K562 (cell line): ENCODE measurements around the gene PARP9. TPM values are rescaled to one million over a fixed set of nuclear protein-coding genes. Genes with fewer than 3 reads are reported as not detected.

Experiments used
- ATAC-seq: fragments of 200-7000 bp; cut with Tn5 transposase; 3 replicates; pipeline ENCODE4 v1.9.1; 2020; ENCODE audit warnings: moderate library complexity
- BruUV-seq: library from RNA; stranded (reverse); fragments of 400-500 nt; replicated peaks from 2 replicates; lab custom pipeline; 2021; lab: Mats Ljungman, UMichigan
- CTCF ChIA-PET: fragments of 300-600 bp; formaldehyde crosslinking; extraction: SDS; loops from one replicate; lab custom pipeline; 2021; ENCODE audit warnings: low intra/inter-chr PET ratio; lab: Yijun Ruan, JAX
- POLR2A ChIA-PET: fragments of 300-600, 350-650 bp; sonication (Branson Sonifier 250); formaldehyde crosslinking; extraction: SDS; loops from one replicate; lab custom pipeline; 2021; ENCODE audit warnings: antibody characterized with exemption, inconsistent platforms; lab: Yijun Ruan, JAX
- DNase-seq, 4 experiments: peaks; one replicate each; pipeline versions ENCODE4 v3.0.0 to v3.0.0-alpha.2; 2011 to 2018; ENCODE audit warnings: low spot score in 3 of 4, mixed read lengths in 3 of 4; ENCODE audit errors: extremely low read depth in 1 of 4
- FAIRE-seq: peaks from 2 replicates; lab custom pipeline; 2011; peaks lifted over from hg19 to GRCh38; lab: Jason Lieb, UNC
- H2AFZ ChIP-seq: 2 replicates; pipeline ENCODE4 v1.6.0; 2011; ENCODE audit warnings: low read depth, low read length, control low read depth, inconsistent platforms
- H3K27ac ChIP-seq: fragments of 200-600 bp; 3 replicates; pipeline ENCODE4 v1.8.0; 2011; ENCODE audit warnings: low read depth, mild to moderate bottlenecking, control low read depth, inconsistent platforms, low read length, moderate library complexity, mixed read lengths; ENCODE audit errors: extremely low read depth
- H3K27me3 ChIP-seq, 2 experiments: fragments of 300-600 bp in 1 of 2; 2 replicates in 1 of 2; 3 replicates in 1 of 2; pipeline versions ENCODE4 v1.6.0 to v1.8.0; 2011; ENCODE audit warnings: inconsistent platforms in 2 of 2, low read length in 2 of 2, mild to moderate bottlenecking in 1 of 2, mixed read lengths in 1 of 2, moderate library complexity in 1 of 2; ENCODE audit not compliant: control insufficient read depth in 2 of 2, insufficient read depth in 2 of 2
- H3K36me3 ChIP-seq: fragments of 300-600 bp; 3 replicates; pipeline ENCODE4 v1.8.0; 2011; ENCODE audit warnings: mild to moderate bottlenecking, low read length, inconsistent platforms; ENCODE audit not compliant: control insufficient read depth, insufficient read depth
- H3K4me1 ChIP-seq, 2 experiments: fragments of 200-600 bp in 1 of 2; replicated peaks in 1 of 2; 2 replicates in 1 of 2; 3 replicates in 1 of 2; pipeline versions ENCODE4 v1.5.1 to v1.8.0; 2011; ENCODE audit warnings: inconsistent platforms in 2 of 2, low read length in 2 of 2, mild to moderate bottlenecking in 1 of 2, mixed read lengths in 1 of 2, moderate library complexity in 1 of 2; ENCODE audit not compliant: control insufficient read depth in 2 of 2, insufficient read depth in 2 of 2
- H3K4me2 ChIP-seq: 2 replicates; pipeline ENCODE4 v1.6.1; 2011; ENCODE audit warnings: low read length, control low read depth, inconsistent platforms, mixed read lengths; ENCODE audit not compliant: insufficient read depth
- H3K4me3 ChIP-seq: fragments of 200-600 bp; sonication (generic), shearing (Covaris generic); 2 replicates; pipeline ENCODE4 v1.5.1; 2016; ENCODE audit warnings: control low read depth, inconsistent platforms
- H3K79me2 ChIP-seq: fragments of 200-600 bp; 3 replicates; pipeline ENCODE4 v1.8.0; 2011; ENCODE audit warnings: low read length, inconsistent platforms; ENCODE audit not compliant: control insufficient read depth, insufficient read depth
- H3K9ac ChIP-seq, 2 experiments: 2 replicates each; pipeline versions ENCODE4 v1.6.0 to v1.6.1; 2011; ENCODE audit warnings: low read depth in 2 of 2, low read length in 2 of 2, control low read depth in 1 of 2, inconsistent platforms in 1 of 2, mild to moderate bottlenecking in 1 of 2, mixed read lengths in 1 of 2; ENCODE audit not compliant: insufficient read depth in 1 of 2
- H3K9me1 ChIP-seq: one replicate; pipeline ENCODE4 v1.6.0; 2011; ENCODE audit warnings: inconsistent platforms, mild to moderate bottlenecking, low read length, moderate library complexity; ENCODE audit not compliant: control insufficient read depth, insufficient read depth
- H3K9me3 ChIP-seq: replicated peaks from 2 replicates; pipeline ENCODE4 v1.5.1; 2011; ENCODE audit warnings: low read depth, low read length, inconsistent platforms; ENCODE audit not compliant: control insufficient read depth, insufficient read depth
- H4K20me1 ChIP-seq: replicated peaks from 2 replicates; pipeline ENCODE4 v1.6.1; 2011; ENCODE audit warnings: low read length, inconsistent platforms, mixed read lengths; ENCODE audit not compliant: control insufficient read depth, insufficient read depth
- ETV6 ChIP-seq, 3 experiments: fragments of 150-350 bp in 1 of 3; sonication (generic) in 1 of 3; formaldehyde crosslinking in 1 of 3; IDR thresholded peaks; 2 replicates each; pipeline versions ENCODE4 v1.6.1 to v1.8.0; 2014 to 2022; ENCODE audit warnings: borderline replicate concordance in 2 of 3, low read depth in 2 of 3, antibody characterized with exemption in 1 of 3, low read length in 1 of 3, mild to moderate bottlenecking in 1 of 3, missing genetic modification reagents in 1 of 3
- ILK ChIP-seq: fragments of 450-650 bp; IDR thresholded peaks from 2 replicates; pipeline ENCODE4 v1.6.1; 2016; ENCODE audit warnings: missing genetic modification characterization, low read depth, mild to moderate bottlenecking, missing compliant biosample characterization, moderate library complexity, borderline replicate concordance
- KLF1 ChIP-seq: fragments of 450-650 bp; IDR thresholded peaks from 2 replicates; pipeline ENCODE4 v1.6.1; 2016; ENCODE audit warnings: missing genetic modification characterization, missing compliant biosample characterization
- MAFK ChIP-seq: IDR thresholded peaks from 2 replicates; pipeline ENCODE4 v1.6.1; 2011; ENCODE audit warnings: low read length, improper control_type of control experiment
- MTF1 ChIP-seq: fragments of 250-450 bp; sonication (Bioruptor Pico); IDR thresholded peaks from 2 replicates; pipeline ENCODE4 v1.9.0; 2021; ENCODE audit warnings: moderate library complexity, mild to moderate bottlenecking, inconsistent platforms, borderline replicate concordance
- NFYB ChIP-seq: IDR thresholded peaks from 2 replicates; pipeline ENCODE4 v1.6.1; 2011; ENCODE audit warnings: mild to moderate bottlenecking, moderate library complexity; ENCODE audit not compliant: insufficient read length; ENCODE audit errors: extremely low read depth
- TAF15 ChIP-seq: fragments of 200-400 bp; formaldehyde crosslinking; IDR thresholded peaks from 2 replicates; pipeline ENCODE4 v1.6.1; 2017; ENCODE audit warnings: mild to moderate bottlenecking, low read depth, low read length, moderate library complexity
- ZNF197 ChIP-seq: fragments of 200-800 bp; sonication (Bioruptor generic); IDR thresholded peaks from 2 replicates; pipeline ENCODE4 v1.6.1; 2016; ENCODE audit warnings: low read depth, missing genetic modification characterization, missing compliant biosample characterization
- WGBS: fragments of 100-300 bp; shearing (Covaris generic); methylation state at CpG from one replicate; pipeline ENCODE4 v1.1.6; 2016; ENCODE audit warnings: low coverage, mixed read lengths; ENCODE audit not compliant: insufficient coverage; ENCODE audit errors: missing lambda C conversion rate; 5-methylcytosine and 5-hydroxymethylcytosine counted together
- in situ Hi-C: fragments of 300-500 bp; cut with MboI; formaldehyde crosslinking; loops from 4 replicates; pipeline ENCODE4 v1.15.0; 2018; ENCODE audit warnings: inconsistent platforms, mixed read lengths
- intact Hi-C: fragments of 100-400 bp; cut with micrococcal nuclease; formaldehyde crosslinking; loops from 2 replicates; pipeline ENCODE4 v1.14.2; 2022
- polyA plus RNA-seq, 8 experiments: library from polyadenylated mRNA; depleted of rRNA in 4 of 8; stranded (reverse) in 5 of 8; unstranded in 3 of 8; fragments of >200 nt; fragmentation: Nextera tagmentation in 2 of 8; fragmentation: Illumina TruSeq in 1 of 8; extraction: Ambion mirVana in 2 of 8; extraction: Trizol in 1 of 8; gene quantifications; 2 replicates each; pipeline versions ENCODE4 v1.2.1 to v1.2.3, GENCODE V29; 2011 to 2014; ENCODE audit warnings: inconsistent platforms in 1 of 8, missing spikeins in 1 of 8
- total RNA-seq, 7 experiments: library from RNA; depleted of rRNA in 6 of 7; stranded (reverse); fragments of >200 nt in 6 of 7; fragmentation: Illumina TruSeq in 2 of 7; extraction: Trizol in 2 of 7; gene quantifications; 2 replicates each; pipeline versions ENCODE4 v1.2.1 to v1.2.3, GENCODE V29; 2011 to 2021; ENCODE audit warnings: low replicate concordance in 1 of 7
- TF ChIP-seq, protein P1 (sequence below): fragments of 450-650 bp; formaldehyde crosslinking; IDR thresholded peaks from 2 replicates; pipeline ENCODE4 v1.4.0; 2020; ENCODE audit warnings: mild to moderate bottlenecking, moderate library complexity

The PARP9 gene
- total and polyA plus RNA-seq, 9 of the 15 experiments (the other 6 are each of a cell fraction or from before 2014, with no cell fraction given), result 2.1 to 4.8 (median 3.4) TPM

GRCh38 chr3:122508135-122508914 is 55.8 kb downstream of the PARP9 start:
- H4K20me1 ChIP-seq, result peaks cover 9% of the 10 kb centered on the region; the same call in 1 of the 2 replicates
- CTCF ChIA-PET, result no interaction called here

More at GRCh38 chr3:122508135-122508914, 55.8 kb downstream of the PARP9 start:
- H3K4me1 ChIP-seq, result peaks cover 8 to 23% of the 10 kb centered on the region in 2 experiments; a peak in 3 of 5 replicates
- intact Hi-C loops, result no loop called here
- no peaks in the 10 kb centered on the region for H3K9me1 ChIP-seq
- TF ChIP-seq NFYB (no peak), ZNF197 (CRISPR knock-in tag) (no peak), MAFK (no peak), KLF1 (tag) (no peak), MTF1 (no peak), TAF15 (no peak), ILK (tag) (no peak), ETV6 (IDR thresholded peaks at IDR 0.05; ENCODE audit: borderline replicate concordance in 1 of 2, low read depth in 2 of 2, low read length in 1 of 2) (no peak), ETV6 (CRISPR knock-in tag; IDR thresholded peaks at IDR 0.05; ENCODE audit: borderline replicate concordance) (no peak)
- TF ChIP-seq, protein P1, sequence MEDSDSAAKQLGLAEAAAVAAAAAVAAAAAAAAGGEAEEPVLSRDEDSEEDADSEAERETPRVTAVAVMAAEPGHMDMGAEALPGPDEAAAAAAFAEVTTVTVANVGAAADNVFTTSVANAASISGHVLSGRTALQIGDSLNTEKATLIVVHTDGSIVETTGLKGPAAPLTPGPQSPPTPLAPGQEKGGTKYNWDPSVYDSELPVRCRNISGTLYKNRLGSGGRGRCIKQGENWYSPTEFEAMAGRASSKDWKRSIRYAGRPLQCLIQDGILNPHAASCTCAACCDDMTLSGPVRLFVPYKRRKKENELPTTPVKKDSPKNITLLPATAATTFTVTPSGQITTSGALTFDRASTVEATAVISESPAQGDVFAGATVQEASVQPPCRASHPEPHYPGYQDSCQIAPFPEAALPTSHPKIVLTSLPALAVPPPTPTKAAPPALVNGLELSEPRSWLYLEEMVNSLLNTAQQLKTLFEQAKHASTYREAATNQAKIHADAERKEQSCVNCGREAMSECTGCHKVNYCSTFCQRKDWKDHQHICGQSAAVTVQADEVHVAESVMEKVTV (CRISPR knock-in tag), result no peak
- 0 out of 3 replicates have a peak overlapping the region, but pooled peaks have one; percentile 40 for H3K27ac ChIP-seq
- no peaks in the 10 kb centered on the region for H3K9me3 ChIP-seq
- H3K4me2 ChIP-seq, result no peak overlapping the region
- FAIRE-seq, result peak; percentile 37
- no peak overlapping the region for H2AFZ ChIP-seq
- BruUV-seq, result no TSS peak
- H3K9ac ChIP-seq, result no peak overlapping the region
- in situ Hi-C loops, result no loop called here
- ATAC-seq, result no peak; the same call in 2 of the 3 replicates
- no peaks in the 10 kb centered on the region for H3K27me3 ChIP-seq
- DNase-seq, result no peak
- POLR2A ChIA-PET, result interaction anchor here (0.6 kb wide), 1 partner anchor 160 kb away, joined by 5 read pairs; no protein-coding TSS in a partner anchor
- no peak overlapping the region for H3K4me3 ChIP-seq
- peaks cover 100% of the 10 kb centered on the region for H3K79me2 ChIP-seq
- 43% methylated on average over 2 of the region's 2 CpGs for WGBS
- no peaks in the 10 kb centered on the region for H3K36me3 ChIP-seq
